ENCODE results near the gene SNX32. TPM values are rescaled to one million over a fixed set of nuclear protein-coding genes. Genes with fewer than 3 reads are reported as not detected.

SNX32 gene
- total RNA-seq, 3 donors from 2014 or later (not counting 1 experiment from before 2014, with no cell fraction given): 0.31 to 2.0 (median 0.54) TPM

GRCh38 chr11:65861533-65862183, 27.9 kb downstream of the SNX32 start:
- H3K4me1 Mint-ChIP-seq: peaks cover 35 to 48% of the 10 kb centered on the region in 2 donors
- Histone ChIP-seq H3K4me1 (ENCODE audit: control insufficient read depth, insufficient read depth, low read length) (peaks cover 31% of the 10 kb centered on the region), H3K4me3 (ENCODE audit: low read length) (no peak overlapping the region), H3K27me3 (ENCODE audit: control insufficient read depth, insufficient read depth, low read length) (no peaks in the 10 kb centered on the region), H3K36me3 (ENCODE audit: control insufficient read depth, insufficient read depth, low read length) (peaks cover 42% of the 10 kb centered on the region), H3K9me3 (ENCODE audit: control insufficient read depth, insufficient read depth, low read length) (no peaks in the 10 kb centered on the region), H3K27ac (ENCODE audit: low read length) (no peak overlapping the region)
- peak overlapping the region in 1 of 2 donors; percentile 98 for H3K27ac Mint-ChIP-seq
- DNase-seq (peak in 1 of 2 donors; percentile 15), ATAC-seq (no peak)
- no peaks in the 10 kb centered on the region for H3K9me3 Mint-ChIP-seq
- H3K27me3 Mint-ChIP-seq (ENCODE audit: low read depth in 2 of 2): no peaks in the 10 kb centered on the region
- H3K4me3 Mint-ChIP-seq: peak overlapping the region; percentile 98
- no peaks in the 10 kb centered on the region for H3K36me3 Mint-ChIP-seq
- no peak for TF ChIP-seq CTCF (IDR thresholded peaks at IDR 0.05)
- intact Hi-C loops (cut with micrococcal nuclease): no loop called here
- WGBS (ENCODE audit: insufficient coverage): 96% methylated on average over 13 of the region's 13 CpGs

DNA sequence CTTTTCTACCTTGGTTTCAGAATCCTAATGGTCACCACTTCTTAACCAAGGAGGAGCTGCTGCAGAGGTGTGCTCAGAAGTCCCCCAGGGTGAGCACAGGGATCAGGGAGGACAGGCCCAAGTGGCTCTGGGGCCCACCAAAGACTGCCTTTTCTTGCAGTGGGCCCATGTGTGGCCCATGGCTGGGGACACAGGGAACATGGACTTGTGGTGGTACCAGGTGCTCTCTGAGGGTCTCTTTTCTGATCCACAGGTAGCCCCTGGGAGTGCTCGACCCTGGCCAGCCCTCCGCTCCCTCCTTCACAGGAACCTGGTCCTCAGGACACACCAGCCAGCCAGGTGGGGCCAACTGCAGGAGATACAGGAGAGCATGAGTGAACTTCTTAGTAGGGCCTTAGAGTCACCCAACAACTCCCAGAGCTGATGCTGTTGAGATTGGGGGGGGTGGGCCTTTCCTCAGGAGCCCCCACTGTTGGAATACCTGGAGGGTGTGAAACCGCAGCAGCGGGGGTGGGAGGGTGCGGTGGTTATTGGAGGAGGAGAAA, 28.5 kb downstream of the SNX32 start:
- Histone ChIP-seq H3K27me3 (ENCODE audit: control insufficient read depth, insufficient read depth, low read length) (no peaks in the 10 kb centered on the region), H3K4me3 (ENCODE audit: low read length) (no peak overlapping the region), H3K36me3 (ENCODE audit: control insufficient read depth, insufficient read depth, low read length) (peaks cover 47% of the 10 kb centered on the region), H3K4me1 (ENCODE audit: control insufficient read depth, insufficient read depth, low read length) (peaks cover 29% of the 10 kb centered on the region), H3K9me3 (ENCODE audit: control insufficient read depth, insufficient read depth, low read length) (no peaks in the 10 kb centered on the region), H3K27ac (ENCODE audit: low read length) (no peak overlapping the region)
- DNase-seq (no peak), ATAC-seq (no peak)
- H3K27ac Mint-ChIP-seq: peak overlapping the region in 1 of 2 donors; percentile 51
- peaks cover 32 to 51% of the 10 kb centered on the region in 2 donors for H3K4me1 Mint-ChIP-seq
- TF ChIP-seq CTCF (IDR thresholded peaks at IDR 0.05): no peak
- intact Hi-C loops (cut with micrococcal nuclease): no loop called here
- WGBS (ENCODE audit: insufficient coverage): 90% methylated on average over 5 of the region's 5 CpGs
- H3K36me3 Mint-ChIP-seq: no peaks in the 10 kb centered on the region
- no peak overlapping the region for H3K4me3 Mint-ChIP-seq
- H3K27me3 Mint-ChIP-seq (ENCODE audit: low read depth in 2 of 2): no peaks in the 10 kb centered on the region
- no peaks in the 10 kb centered on the region for H3K9me3 Mint-ChIP-seq

- intact Hi-C loops (cut with micrococcal nuclease): no loop called here
- DNase-seq (no peak), ATAC-seq (no peak)
- H3K4me3 ChIP-seq (ENCODE audit: low read length): no peak overlapping the region
- Mint-ChIP-seq H3K9me3 (no peaks in the 10 kb centered on the region), H3K4me1 (peaks cover 29 to 50% of the 10 kb centered on the region in 2 donors), H3K27me3 (ENCODE audit: low read depth in 2 of 2) (no peaks in the 10 kb centered on the region), H3K4me3 (no peak overlapping the region), H3K36me3 (no peaks in the 10 kb centered on the region), H3K27ac (peak overlapping the region in 1 of 2 donors; percentile 51)
- TF ChIP-seq CTCF (IDR thresholded peaks at IDR 0.05): no peak
- WGBS (ENCODE audit: insufficient coverage): 97% methylated on average over 20 of the region's 24 CpGs
- no peaks in the 10 kb centered on the region for H3K9me3 ChIP-seq (ENCODE audit: control insufficient read depth, insufficient read depth, low read length)
- H3K27me3 ChIP-seq (ENCODE audit: control insufficient read depth, insufficient read depth, low read length): no peaks in the 10 kb centered on the region
- peaks cover 29% of the 10 kb centered on the region for H3K4me1 ChIP-seq (ENCODE audit: control insufficient read depth, insufficient read depth, low read length)
- peaks cover 47% of the 10 kb centered on the region for H3K36me3 ChIP-seq (ENCODE audit: control insufficient read depth, insufficient read depth, low read length)
- no peak overlapping the region for H3K27ac ChIP-seq (ENCODE audit: low read length)
Observed at GRCh38 chr11:65862941-65863888, 29.5 kb downstream of the SNX32 start.

Measured in natural killer cell (primary cell).